ENCODE measurements around the gene MICAL2. TPM values are rescaled to one million over a fixed set of nuclear protein-coding genes. Genes with fewer than 3 reads are reported as not detected.
A peak's percentile ranks its signal among the peaks of the same experiment; 100 is the strongest.

Gene MICAL2
- total RNA-seq, 1 donor from 2014 or later: 158 TPM

GRCh38 chr11:12226093-12226492 is 115.7 kb downstream of the MICAL2 start:
- DNase-seq (ENCODE audit: low spot score): no peak

GRCh38 chr11:12229450-12230229 is 119.2 kb downstream of the MICAL2 start:
- peak; percentile 45 for DNase-seq (ENCODE audit: low spot score)

GRCh38 chr11:12232160-12232559 is 121.8 kb downstream of the MICAL2 start:
- no peak for DNase-seq (ENCODE audit: low spot score)

GRCh38 chr11:12232817-12233601 is 122.6 kb downstream of the MICAL2 start:
- no peak for DNase-seq (ENCODE audit: low spot score)

- no peak for DNase-seq (ENCODE audit: low spot score)
These were observed 123.2 kb downstream of the MICAL2 start for GRCh38 chr11:12233602-12233925.

GRCh38 chr11:12234221-12234620 is 123.8 kb downstream of the MICAL2 start:
- no peak for DNase-seq (ENCODE audit: low spot score)

GRCh38 chr11:12235080-12235479 is 124.7 kb downstream of the MICAL2 start:
- DNase-seq (ENCODE audit: low spot score): no peak

GRCh38 chr11:12235553-12235946 is 125.2 kb downstream of the MICAL2 start:
- DNase-seq (ENCODE audit: low spot score): no peak

- no peak for DNase-seq (ENCODE audit: low spot score)
These were observed 125.8 kb downstream of the MICAL2 start for GRCh38 chr11:12235947-12236743.

- DNase-seq (ENCODE audit: low spot score): no peak
These were observed 126.3 kb downstream of the MICAL2 start for GRCh38 chr11:12236744-12237101.

GRCh38 chr11:12237381-12237784 is 127.0 kb downstream of the MICAL2 start:
- DNase-seq (ENCODE audit: low spot score): no peak

- DNase-seq (ENCODE audit: low spot score): no peak
These were observed 128.0 kb downstream of the MICAL2 start for GRCh38 chr11:12238420-12238819.

GRCh38 chr11:12239396-12239795 is 129.0 kb downstream of the MICAL2 start:
- no peak for DNase-seq (ENCODE audit: low spot score)

- DNase-seq (ENCODE audit: low spot score): peak; percentile 77
These were observed 129.5 kb downstream of the MICAL2 start for GRCh38 chr11:12239804-12240371.

GRCh38 chr11:12240677-12241076 is 130.3 kb downstream of the MICAL2 start:
- no peak for DNase-seq (ENCODE audit: low spot score)

- DNase-seq (ENCODE audit: low spot score): no peak
These were observed 131.0 kb downstream of the MICAL2 start for GRCh38 chr11:12241401-12241800.

- DNase-seq (ENCODE audit: low spot score): no peak
These were observed 131.7 kb downstream of the MICAL2 start for GRCh38 chr11:12241971-12242672.

GRCh38 chr11:12242966-12243365 is 132.6 kb downstream of the MICAL2 start:
- DNase-seq (ENCODE audit: low spot score): no peak

GRCh38 chr11:12243486-12243885 is 133.1 kb downstream of the MICAL2 start:
- no peak for DNase-seq (ENCODE audit: low spot score)

GRCh38 chr11:12243911-12244550 is 133.6 kb downstream of the MICAL2 start:
- DNase-seq (ENCODE audit: low spot score): no peak

- no peak for DNase-seq (ENCODE audit: low spot score)
These were observed 134.7 kb downstream of the MICAL2 start for GRCh38 chr11:12245091-12245490.

Data from mucosa of gallbladder (tissue), 1 donor.